Panc1 (cell line): ENCODE results near the gene CD300E. TPM values are rescaled to one million over a fixed set of nuclear protein-coding genes. Genes with fewer than 3 reads are reported as not detected.

ENCODE experiments used
- ATAC-seq: fragments of 200-7000 bp; cut with Tn5 transposase; 2 replicates; pipeline ENCODE4 v1.9.1; 2020; ENCODE audit warnings: mild to moderate bottlenecking, moderate library complexity
- BruUV-seq: library from RNA; stranded (reverse); fragments of 400-500 nt; replicated peaks from 2 replicates; lab custom pipeline; 2021; lab: Mats Ljungman, UMichigan
- CTCF ChIA-PET: fragments of 300-600 bp; sonication (Branson Sonifier 250); formaldehyde crosslinking; loops from one replicate; lab custom pipeline; 2022; ENCODE audit warnings: antibody characterized with exemption; lab: Charles Lee
- POLR2A ChIA-PET: fragments of 300-600 bp; sonication (Branson Sonifier 250); formaldehyde crosslinking; loops from one replicate; lab custom pipeline; 2022; ENCODE audit warnings: antibody characterized with exemption; lab: Charles Lee
- DNase-seq: peaks from one replicate; pipeline ENCODE4 v3.0.0-alpha.2; 2010; ENCODE audit warnings: low read depth, low spot score
- H3K27ac ChIP-seq: 2 replicates; pipeline ENCODE4 v1.5.1; 2011; ENCODE audit warnings: mild to moderate bottlenecking, low read length, inconsistent platforms
- H3K27me3 ChIP-seq: fragments of 200-500 bp; sonication (Bioruptor generic); 2 replicates; pipeline ENCODE4 v1.6.0; 2014; ENCODE audit warnings: low read length, inconsistent platforms; ENCODE audit not compliant: control insufficient read depth, insufficient read depth
- H3K36me3 ChIP-seq: fragments of 200-500 bp; sonication (Bioruptor generic); 2 replicates; pipeline ENCODE4 v1.5.1; 2014; ENCODE audit warnings: inconsistent platforms, mild to moderate bottlenecking, low read length, moderate library complexity; ENCODE audit not compliant: control insufficient read depth, insufficient read depth
- H3K4me1 ChIP-seq: 2 replicates; pipeline ENCODE4 v1.5.1; 2011; ENCODE audit warnings: inconsistent platforms, mild to moderate bottlenecking, low read length, moderate library complexity; ENCODE audit not compliant: control insufficient read depth, insufficient read depth
- H3K4me3 ChIP-seq, 2 experiments: 2 replicates each; pipeline ENCODE4 v1.5.1; 2011 to 2012; ENCODE audit warnings: low read depth in 2 of 2, low read length in 2 of 2, mild to moderate bottlenecking in 2 of 2, inconsistent platforms in 1 of 2, moderate library complexity in 1 of 2
- H3K9me3 ChIP-seq: fragments of 200-500 bp; sonication (Bioruptor generic); 2 replicates; pipeline ENCODE4 v1.5.1; 2014; ENCODE audit warnings: low read depth, mild to moderate bottlenecking, inconsistent platforms, low read length, moderate library complexity; ENCODE audit not compliant: control insufficient read depth, insufficient read depth
- POLR2AphosphoS5 ChIP-seq: IDR thresholded peaks from 2 replicates; pipeline ENCODE4 v1.6.1; 2012; ENCODE audit warnings: mild to moderate bottlenecking, low read depth, low read length, moderate library complexity
- SIN3A ChIP-seq: IDR thresholded peaks from 2 replicates; pipeline ENCODE4 v1.6.1; 2012; ENCODE audit warnings: low read depth, mild to moderate bottlenecking, low read length, moderate library complexity, borderline replicate concordance; ENCODE audit not compliant: insufficient read depth
- TCF7L2 ChIP-seq: IDR thresholded peaks from 2 replicates; pipeline ENCODE4 v1.6.1; 2011; ENCODE audit warnings: mild to moderate bottlenecking, low read depth, low read length, inconsistent platforms
- in situ Hi-C: cut with HindIII; loops from 2 replicates; pipeline ENCODE4 v1.10.0; 2016; ENCODE audit warnings: low sequenced_read_pairs, low pct_unique_long_range_greater_than_20kb
- intact Hi-C: fragments of 100-400 bp; cut with micrococcal nuclease; formaldehyde crosslinking; loops from one replicate; pipeline ENCODE4 v1.10.0; 2022; ENCODE audit not compliant: unreplicated experiment
- total RNA-seq: library from RNA; stranded (reverse); gene quantifications from one replicate; pipeline ENCODE4 v1.2.1, GENCODE V29; 2021; ENCODE audit not compliant: unreplicated experiment
- TF ChIP-seq, protein P1 (sequence below), 2 experiments: IDR thresholded peaks; 2 replicates each; pipeline ENCODE4 v1.6.1; 2011 to 2012; ENCODE audit warnings: low read depth in 2 of 2, control low read depth in 1 of 2, low read length in 1 of 2, mild to moderate bottlenecking in 1 of 2, moderate library complexity in 1 of 2; ENCODE audit not compliant: insufficient read depth in 1 of 2
- TF ChIP-seq, protein P2 (sequence below): fragments of 450-650 bp; IDR thresholded peaks from 2 replicates; pipeline ENCODE4 v1.5.1; 2017; ENCODE audit warnings: mild to moderate bottlenecking

Gene CD300E
- total RNA-seq, 1 experiment from 2014 or later: not detected

DNA sequence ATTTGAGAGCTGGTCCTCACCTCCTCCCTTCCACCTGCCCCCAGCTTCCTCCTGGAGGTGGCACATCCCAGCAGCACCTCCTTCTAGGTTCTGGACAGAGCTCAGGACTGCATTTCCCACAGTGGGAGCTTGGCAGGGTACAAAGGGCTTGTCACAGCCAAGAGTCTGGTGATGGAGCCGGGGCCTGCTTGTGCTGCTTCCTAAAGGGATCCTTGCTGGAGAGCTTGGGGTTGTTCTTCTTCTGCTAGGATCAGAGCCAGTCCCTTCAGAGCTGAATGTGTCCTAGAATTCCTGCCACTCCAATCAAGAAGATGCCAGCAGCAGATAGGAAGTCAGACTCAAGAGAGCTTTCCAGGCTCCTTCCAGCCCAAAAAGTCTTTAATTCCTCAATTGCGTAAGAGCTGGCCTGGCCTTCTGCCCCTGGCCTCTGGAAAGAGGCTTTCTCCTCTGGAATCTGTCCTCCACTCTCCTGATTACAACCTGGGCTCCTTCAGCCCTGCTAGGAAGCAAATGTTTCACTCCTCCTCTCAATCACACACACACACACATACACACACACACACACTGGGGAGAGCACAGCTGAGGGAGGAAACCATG lies 4.4 kb downstream of the CD300E start:
- CTCF ChIA-PET: no interaction called here
- in situ Hi-C loops (no loop called here), intact Hi-C loops (no loop called here)
- Histone ChIP-seq H3K4me3 (no peak overlapping the region), H3K27me3 (peaks cover 52% of the 10 kb centered on the region), H3K9me3 (no peaks in the 10 kb centered on the region), H3K4me1 (no peaks in the 10 kb centered on the region), H3K36me3 (no peaks in the 10 kb centered on the region), H3K27ac (no peak overlapping the region)
- POLR2A ChIA-PET: interaction anchor here (0.6 kb wide), 1 partner anchor 336 kb away, joined by 6 read pairs; no protein-coding TSS in a partner anchor
- ATAC-seq (peak; percentile 38; the same call in 1 of the 2 replicates), DNase-seq (no peak)
- TF ChIP-seq, protein P1, sequence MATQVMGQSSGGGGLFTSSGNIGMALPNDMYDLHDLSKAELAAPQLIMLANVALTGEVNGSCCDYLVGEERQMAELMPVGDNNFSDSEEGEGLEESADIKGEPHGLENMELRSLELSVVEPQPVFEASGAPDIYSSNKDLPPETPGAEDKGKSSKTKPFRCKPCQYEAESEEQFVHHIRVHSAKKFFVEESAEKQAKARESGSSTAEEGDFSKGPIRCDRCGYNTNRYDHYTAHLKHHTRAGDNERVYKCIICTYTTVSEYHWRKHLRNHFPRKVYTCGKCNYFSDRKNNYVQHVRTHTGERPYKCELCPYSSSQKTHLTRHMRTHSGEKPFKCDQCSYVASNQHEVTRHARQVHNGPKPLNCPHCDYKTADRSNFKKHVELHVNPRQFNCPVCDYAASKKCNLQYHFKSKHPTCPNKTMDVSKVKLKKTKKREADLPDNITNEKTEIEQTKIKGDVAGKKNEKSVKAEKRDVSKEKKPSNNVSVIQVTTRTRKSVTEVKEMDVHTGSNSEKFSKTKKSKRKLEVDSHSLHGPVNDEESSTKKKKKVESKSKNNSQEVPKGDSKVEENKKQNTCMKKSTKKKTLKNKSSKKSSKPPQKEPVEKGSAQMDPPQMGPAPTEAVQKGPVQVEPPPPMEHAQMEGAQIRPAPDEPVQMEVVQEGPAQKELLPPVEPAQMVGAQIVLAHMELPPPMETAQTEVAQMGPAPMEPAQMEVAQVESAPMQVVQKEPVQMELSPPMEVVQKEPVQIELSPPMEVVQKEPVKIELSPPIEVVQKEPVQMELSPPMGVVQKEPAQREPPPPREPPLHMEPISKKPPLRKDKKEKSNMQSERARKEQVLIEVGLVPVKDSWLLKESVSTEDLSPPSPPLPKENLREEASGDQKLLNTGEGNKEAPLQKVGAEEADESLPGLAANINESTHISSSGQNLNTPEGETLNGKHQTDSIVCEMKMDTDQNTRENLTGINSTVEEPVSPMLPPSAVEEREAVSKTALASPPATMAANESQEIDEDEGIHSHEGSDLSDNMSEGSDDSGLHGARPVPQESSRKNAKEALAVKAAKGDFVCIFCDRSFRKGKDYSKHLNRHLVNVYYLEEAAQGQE (IDR thresholded peaks at IDR 0.05; ENCODE audit: insufficient read depth in 1 of 2, low read depth in 2 of 2, low read length in 1 of 2): no peak
- no peak for TF ChIP-seq TCF7L2
- TF ChIP-seq SIN3A: no peak
- no TSS peak for BruUV-seq

DNA sequence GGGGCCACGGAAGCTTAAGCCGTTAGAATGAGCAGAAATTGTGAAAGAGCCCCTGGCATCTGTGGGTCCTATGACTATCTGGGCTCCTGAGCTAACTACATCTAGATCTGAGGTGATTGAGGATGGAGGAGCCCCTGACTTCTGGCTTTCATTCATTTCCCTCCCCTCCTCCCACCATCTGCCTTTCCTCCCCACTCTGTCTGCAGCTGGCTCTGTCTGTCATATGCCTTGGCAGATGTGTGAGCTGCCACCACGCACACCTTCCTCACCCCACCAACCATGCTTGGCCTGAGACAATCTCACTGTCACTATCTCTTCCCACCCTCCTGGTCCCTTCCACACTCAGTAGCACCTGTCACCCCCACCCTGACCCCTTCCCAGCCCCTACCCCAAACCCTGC lies 5.1 kb downstream of the CD300E start:
- no peaks in the 10 kb centered on the region for H3K36me3 ChIP-seq
- TF ChIP-seq SIN3A (no peak), TCF7L2 (no peak), POLR2AphosphoS5 (no peak)
- TF ChIP-seq, protein P2, sequence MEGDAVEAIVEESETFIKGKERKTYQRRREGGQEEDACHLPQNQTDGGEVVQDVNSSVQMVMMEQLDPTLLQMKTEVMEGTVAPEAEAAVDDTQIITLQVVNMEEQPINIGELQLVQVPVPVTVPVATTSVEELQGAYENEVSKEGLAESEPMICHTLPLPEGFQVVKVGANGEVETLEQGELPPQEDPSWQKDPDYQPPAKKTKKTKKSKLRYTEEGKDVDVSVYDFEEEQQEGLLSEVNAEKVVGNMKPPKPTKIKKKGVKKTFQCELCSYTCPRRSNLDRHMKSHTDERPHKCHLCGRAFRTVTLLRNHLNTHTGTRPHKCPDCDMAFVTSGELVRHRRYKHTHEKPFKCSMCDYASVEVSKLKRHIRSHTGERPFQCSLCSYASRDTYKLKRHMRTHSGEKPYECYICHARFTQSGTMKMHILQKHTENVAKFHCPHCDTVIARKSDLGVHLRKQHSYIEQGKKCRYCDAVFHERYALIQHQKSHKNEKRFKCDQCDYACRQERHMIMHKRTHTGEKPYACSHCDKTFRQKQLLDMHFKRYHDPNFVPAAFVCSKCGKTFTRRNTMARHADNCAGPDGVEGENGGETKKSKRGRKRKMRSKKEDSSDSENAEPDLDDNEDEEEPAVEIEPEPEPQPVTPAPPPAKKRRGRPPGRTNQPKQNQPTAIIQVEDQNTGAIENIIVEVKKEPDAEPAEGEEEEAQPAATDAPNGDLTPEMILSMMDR: no peak
- TF ChIP-seq, protein P1 (IDR thresholded peaks at IDR 0.05; ENCODE audit: insufficient read depth in 1 of 2, low read depth in 2 of 2, low read length in 1 of 2): no peak
- intact Hi-C loops (no loop called here), in situ Hi-C loops (no loop called here)
- ATAC-seq (0 out of 2 replicates have a peak, but pooled peaks have one; percentile 33), DNase-seq (no peak)
- ChIA-PET CTCF (interaction anchor here (0.5 kb wide), 1 partner anchor 23 kb away, joined by 7 read pairs; no protein-coding TSS in a partner anchor), POLR2A (no interaction called here)
- no TSS peak for BruUV-seq
- H3K9me3 ChIP-seq: no peaks in the 10 kb centered on the region
- no peaks in the 10 kb centered on the region for H3K4me1 ChIP-seq
- H3K4me3 ChIP-seq: no peak overlapping the region
- peaks cover 51% of the 10 kb centered on the region for H3K27me3 ChIP-seq
- no peak overlapping the region for H3K27ac ChIP-seq
